H1 (cell line): ENCODE measurements around the gene SLC32A1. TPM values are rescaled to one million over a fixed set of nuclear protein-coding genes. Genes with fewer than 3 reads are reported as not detected.

Experiments
- CTCF ChIA-PET: fragments of 300-600 bp; sonication (Branson Sonifier 250); formaldehyde crosslinking; loops from one replicate; lab custom pipeline; 2021; ENCODE audit not compliant: partially characterized antibody; lab: Charles Lee
- POLR2A ChIA-PET: fragments of 300-600 bp; sonication (Branson Sonifier 250); formaldehyde crosslinking; loops from one replicate; lab custom pipeline; 2021; ENCODE audit warnings: inconsistent platforms; ENCODE audit not compliant: partially characterized antibody; lab: Charles Lee
- DNase-seq, 2 experiments: peaks; one replicate each; pipeline versions ENCODE4 v3.0.0 to v3.0.0-alpha.2; 2010 to 2022; ENCODE audit warnings: low spot score in 2 of 2, low read depth in 1 of 2, mixed read lengths in 1 of 2
- FAIRE-seq: peaks from 2 replicates; lab custom pipeline; 2011; peaks lifted over from hg19 to GRCh38; lab: Jason Lieb, UNC
- H2AFZ ChIP-seq: 2 replicates; pipeline ENCODE4 v1.8.1; 2012; ENCODE audit warnings: low read length, inconsistent platforms
- H2AK5ac ChIP-seq: 2 replicates; pipeline ENCODE4 v1.6.1; 2013; ENCODE audit warnings: low read depth, low read length
- H2BK120ac ChIP-seq: replicated peaks from 2 replicates; pipeline ENCODE3; 2013; ENCODE audit warnings: low read depth, low read length, inconsistent platforms
- H2BK12ac ChIP-seq: 2 replicates; pipeline ENCODE4 v1.6.1; 2013; ENCODE audit warnings: low read depth, low read length
- H2BK15ac ChIP-seq: 2 replicates; pipeline ENCODE4 v1.6.1; 2013; ENCODE audit warnings: low read length
- H2BK20ac ChIP-seq: 2 replicates; pipeline ENCODE4 v1.6.1; 2013; ENCODE audit warnings: low read length
- H2BK5ac ChIP-seq: 2 replicates; pipeline ENCODE4 v1.6.1; 2013; ENCODE audit warnings: low read depth, low read length
- H3K14ac ChIP-seq: 2 replicates; pipeline ENCODE4 v1.6.1; 2013; ENCODE audit warnings: inconsistent platforms; ENCODE audit not compliant: insufficient read length
- H3K18ac ChIP-seq: 2 replicates; pipeline ENCODE4 v1.6.1; 2013; ENCODE audit warnings: low read length; ENCODE audit errors: extremely low read depth
- H3K23ac ChIP-seq: 2 replicates; pipeline ENCODE4 v1.6.1; 2013; ENCODE audit warnings: inconsistent platforms; ENCODE audit not compliant: insufficient read length
- H3K23me2 ChIP-seq: 2 replicates; pipeline ENCODE4 v1.6.1; 2013; ENCODE audit warnings: low read depth, low read length
- H3K27ac ChIP-seq: 2 replicates; pipeline ENCODE4 v1.6.1; 2011; ENCODE audit warnings: low read depth, low read length, inconsistent platforms
- H3K27me3 ChIP-seq, 4 experiments: replicated peaks in 1 of 4; 1 replicate in 1 of 4; 2 replicates in 3 of 4; pipeline versions ENCODE4 v1.6.1 to v1.8.1; 2011 to 2013; ENCODE audit warnings: low read length in 3 of 4, mild to moderate bottlenecking in 3 of 4, inconsistent platforms in 2 of 4, mixed read lengths in 2 of 4, moderate library complexity in 1 of 4; ENCODE audit not compliant: control insufficient read depth in 3 of 4, insufficient read depth in 3 of 4; ENCODE audit errors: extremely low read depth in 1 of 4
- H3K36me3 ChIP-seq, 4 experiments: 2 replicates each; pipeline versions ENCODE4 v1.6.1 to v1.8.1; 2011 to 2013; ENCODE audit warnings: mild to moderate bottlenecking in 4 of 4, low read length in 3 of 4, moderate library complexity in 2 of 4, control low read depth in 1 of 4, inconsistent platforms in 1 of 4; ENCODE audit not compliant: insufficient read depth in 4 of 4, control insufficient read depth in 2 of 4
- H3K4ac ChIP-seq: replicated peaks from 2 replicates; pipeline ENCODE3; 2013; ENCODE audit warnings: low read length, low read depth, mixed read lengths, inconsistent platforms; ENCODE audit not compliant: insufficient read length
- H3K4me1 ChIP-seq, 4 experiments: replicated peaks in 1 of 4; 1 replicate in 1 of 4; 2 replicates in 3 of 4; pipeline versions ENCODE4 v1.6.1 to v1.8.1; 2011 to 2013; ENCODE audit warnings: low read length in 3 of 4, inconsistent platforms in 2 of 4, mixed read lengths in 1 of 4; ENCODE audit not compliant: insufficient read depth in 4 of 4, control insufficient read depth in 3 of 4
- H3K4me2 ChIP-seq, 2 experiments: 2 replicates each; pipeline versions ENCODE4 v1.6.1 to v1.8.1; 2011 to 2013; ENCODE audit warnings: low read depth in 2 of 2, low read length in 2 of 2, control low read depth in 1 of 2, inconsistent platforms in 1 of 2, mild to moderate bottlenecking in 1 of 2; ENCODE audit not compliant: insufficient read depth in 1 of 2
- H3K4me3 ChIP-seq, 4 experiments: fragments of 200-600, 300-600 bp in 1 of 4; sonication (generic), shearing (Covaris generic), sonication (Bioruptor Twin) in 1 of 4; 2 replicates each; pipeline versions ENCODE4 v1.5.1 to v1.8.1; 2011 to 2016; ENCODE audit warnings: low read length in 4 of 4, low read depth in 3 of 4, control low read depth in 2 of 4, inconsistent platforms in 2 of 4, mild to moderate bottlenecking in 2 of 4, mixed read lengths in 1 of 4, moderate library complexity in 1 of 4; ENCODE audit not compliant: insufficient read depth in 2 of 4; ENCODE audit errors: extremely low read depth in 1 of 4
- H3K56ac ChIP-seq: replicated peaks from 2 replicates; pipeline ENCODE3; 2013; ENCODE audit warnings: low read depth, mild to moderate bottlenecking, mixed read lengths, low read length, inconsistent platforms; ENCODE audit not compliant: insufficient read length
- H3K79me1 ChIP-seq: 2 replicates; pipeline ENCODE4 v1.6.1; 2013; ENCODE audit warnings: low read depth, low read length, control low read depth
- H3K79me2 ChIP-seq, 2 experiments: 2 replicates each; pipeline versions ENCODE4 v1.6.1 to v1.8.1; 2012 to 2013; ENCODE audit warnings: low read length in 2 of 2, mild to moderate bottlenecking in 2 of 2, inconsistent platforms in 1 of 2; ENCODE audit not compliant: insufficient read depth in 2 of 2, control insufficient read depth in 1 of 2
- H3K9ac ChIP-seq, 4 experiments: replicated peaks in 1 of 4; 1 replicate in 1 of 4; 2 replicates in 3 of 4; pipeline versions ENCODE4 v1.6.1 to v1.8.1; 2011 to 2013; ENCODE audit warnings: low read depth in 3 of 4, low read length in 3 of 4, control low read depth in 2 of 4, mild to moderate bottlenecking in 2 of 4, moderate library complexity in 2 of 4, inconsistent platforms in 1 of 4; ENCODE audit errors: extremely low read depth in 1 of 4
- H3K9me3 ChIP-seq, 2 experiments: 2 replicates each; pipeline versions ENCODE4 v1.6.1 to v1.8.1; 2012 to 2013; ENCODE audit warnings: mild to moderate bottlenecking in 2 of 2, moderate library complexity in 2 of 2, control low read depth in 1 of 2, inconsistent platforms in 1 of 2, low read depth in 1 of 2, low read length in 1 of 2, mixed read lengths in 1 of 2; ENCODE audit not compliant: insufficient read depth in 2 of 2
- H4K20me1 ChIP-seq, 2 experiments: replicated peaks in 1 of 2; 2 replicates each; pipeline versions ENCODE3 to v1.8.1; 2011 to 2013; ENCODE audit warnings: inconsistent platforms in 2 of 2, low read length in 2 of 2, mild to moderate bottlenecking in 1 of 2; ENCODE audit not compliant: insufficient read depth in 2 of 2, control insufficient read depth in 1 of 2
- H4K5ac ChIP-seq: 2 replicates; pipeline ENCODE4 v1.6.1; 2013; ENCODE audit warnings: low read length, low read depth, mixed read lengths, inconsistent platforms; ENCODE audit not compliant: insufficient read length
- H4K8ac ChIP-seq: 2 replicates; pipeline ENCODE4 v1.8.0; 2013; ENCODE audit warnings: mild to moderate bottlenecking, moderate library complexity, low read length, inconsistent platforms; ENCODE audit not compliant: insufficient read depth; ENCODE audit errors: extremely low read depth
- H4K91ac ChIP-seq: replicated peaks from 2 replicates; pipeline ENCODE3; 2013; ENCODE audit warnings: low read length, mixed read lengths, inconsistent platforms; ENCODE audit not compliant: insufficient read length
- CBX8 ChIP-seq: fragments of 300-800, 300-1000 bp; sonication (generic); IDR thresholded peaks from 2 replicates; pipeline ENCODE4 v1.7.1; 2016; ENCODE audit warnings: low read depth, low read length, borderline replicate concordance
- CEBPB ChIP-seq: IDR thresholded peaks from 2 replicates; pipeline ENCODE4 v1.6.1; 2012; ENCODE audit warnings: low read depth, low read length
- CHD2 ChIP-seq: IDR thresholded peaks from 2 replicates; pipeline ENCODE4 v1.6.1; 2012; ENCODE audit warnings: low read length, improper control_type of control experiment
- EP300 ChIP-seq, 2 experiments: IDR thresholded peaks; 1 replicate in 1 of 2; 2 replicates in 1 of 2; pipeline ENCODE4 v1.6.1; 2011 to 2012; ENCODE audit warnings: low read depth in 2 of 2, low read length in 2 of 2, mild to moderate bottlenecking in 2 of 2, borderline replicate concordance in 1 of 2, inconsistent platforms in 1 of 2, moderate library complexity in 1 of 2
- EZH2 ChIP-seq: fragments of 200-600 bp; sonication (generic); IDR thresholded peaks from 2 replicates; pipeline ENCODE4 v1.7.1; 2012; ENCODE audit warnings: low read depth, mild to moderate bottlenecking, moderate library complexity, low read length, inconsistent platforms; ENCODE audit not compliant: severe bottlenecking
- JUN ChIP-seq: IDR thresholded peaks from 2 replicates; pipeline ENCODE4 v1.6.1; 2011; ENCODE audit warnings: low read depth, mild to moderate bottlenecking, improper control_type of control experiment, low read length
- KDM5A ChIP-seq: fragments of 200-600 bp; IDR thresholded peaks from 2 replicates; pipeline ENCODE4 v1.7.1; 2012; ENCODE audit warnings: mild to moderate bottlenecking, low read length, inconsistent platforms, mixed read lengths
- RBBP5 ChIP-seq: IDR thresholded peaks from 2 replicates; pipeline ENCODE4 v1.7.1; 2012; ENCODE audit warnings: low read depth, mild to moderate bottlenecking, inconsistent platforms, low read length, moderate library complexity, borderline replicate concordance
- SIX5 ChIP-seq: IDR thresholded peaks from 2 replicates; pipeline ENCODE4 v1.6.1; 2011; ENCODE audit warnings: mild to moderate bottlenecking, low read depth, low read length
- SP2 ChIP-seq: IDR thresholded peaks from 2 replicates; pipeline ENCODE4 v1.6.1; 2012; ENCODE audit warnings: mild to moderate bottlenecking, low read length, inconsistent platforms
- SP4 ChIP-seq: IDR thresholded peaks from 2 replicates; pipeline ENCODE4 v1.6.1; 2012; ENCODE audit warnings: low read length, inconsistent platforms
- SUZ12 ChIP-seq: fragments of 200-600 bp; sonication (generic); IDR thresholded peaks from 2 replicates; pipeline ENCODE4 v1.6.1; 2012; ENCODE audit warnings: mild to moderate bottlenecking, inconsistent platforms, low read length, moderate library complexity, mixed read lengths
- TAF7 ChIP-seq: optimal IDR thresholded peaks from 2 replicates; pipeline ENCODE3; 2011; ENCODE audit warnings: low read depth, mild to moderate bottlenecking, inconsistent platforms, low read length, moderate library complexity, borderline replicate concordance
- WGBS, 2 experiments: shearing (Covaris generic) in 1 of 2; methylation state at CpG; one replicate each; pipeline versions ENCODE4 v1.1.6 to v1.1.7; 2013 to 2015; ENCODE audit warnings: low lambda C conversion rate in 2 of 2, mixed read lengths in 2 of 2, inconsistent platforms in 1 of 2, low coverage in 1 of 2, missing lambda C conversion rate in 1 of 2; ENCODE audit not compliant: insufficient replicate concordance in 2 of 2, insufficient coverage in 1 of 2, insufficient read length in 1 of 2; ENCODE audit errors: extremely low coverage in 1 of 2, missing lambda C conversion rate in 1 of 2; 5-methylcytosine and 5-hydroxymethylcytosine counted together
- polyA plus RNA-seq, 7 experiments: library from polyadenylated mRNA; depleted of rRNA in 3 of 7; stranded (reverse) in 5 of 7; unstranded in 2 of 7; fragments of >200 nt in 5 of 7; fragments of 200-250 nt in 2 of 7; gene quantifications; 1 replicate in 5 of 7; 2 replicates in 1 of 7; 4 replicates in 1 of 7; pipeline versions ENCODE4 v1.2.1 to v1.2.3, GENCODE V29; 2011 to 2013; ENCODE audit warnings: missing spikeins in 2 of 7, mixed read lengths in 2 of 7
- total RNA-seq: library from RNA; stranded (reverse); fragmentation: NEBNext Ultra II Directional; extraction: Animal tissue kit (Norgen Biotek cat#: 25700); gene quantifications from 2 replicates; pipeline ENCODE4 v1.2.1, GENCODE V29; 2021

Gene SLC32A1
- total and polyA plus RNA-seq, 2 of the 8 experiments (the other 6 are each of a cell fraction or from before 2014, with no cell fraction given) = 0.09 to 0.15 TPM

DNA sequence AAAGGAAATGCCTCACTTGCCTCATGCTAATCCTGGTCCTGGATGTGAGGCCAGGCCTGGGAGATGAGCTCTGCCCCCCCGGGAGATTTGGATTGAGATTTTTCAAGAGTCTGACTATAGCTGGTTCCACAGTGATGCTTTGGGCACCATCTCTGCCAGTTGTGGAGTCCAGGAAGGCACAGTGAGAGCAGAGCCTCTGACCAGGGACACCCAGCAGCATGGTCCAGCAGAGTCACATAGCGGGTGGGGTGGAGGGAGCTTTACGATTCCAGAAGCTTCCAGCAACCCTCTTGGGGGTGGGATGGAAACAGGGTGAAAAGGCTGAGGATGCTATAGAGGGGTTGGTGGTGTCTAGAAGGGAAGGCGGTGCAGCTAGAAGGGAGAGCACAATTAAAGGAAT is 8.7 kb downstream of the SLC32A1 start:
- no peak overlapping the region for H3K4ac ChIP-seq
- DNase-seq = no peak
- peaks cover 27 to 50% (median 44%) of the 10 kb centered on the region in 4 experiments for H3K27me3 ChIP-seq
- H4K5ac ChIP-seq = no peak overlapping the region
- H3K36me3 ChIP-seq = no peaks in the 10 kb centered on the region
- no peak overlapping the region for H2BK15ac ChIP-seq
- no peak overlapping the region for H3K14ac ChIP-seq
- POLR2A ChIA-PET = interaction anchor here (1.3 to 1.9 kb wide), 2 partner anchors 16 to 84 kb away, joined by 3 to 4 read pairs; no protein-coding TSS in a partner anchor
- H2BK12ac ChIP-seq = no peak overlapping the region
- 85% methylated on average over 4 of the region's 4 CpGs; no CpG with 5 or more reads in 1 of the 2 experiments for WGBS, 2 experiments
- H3K27ac ChIP-seq = no peak overlapping the region
- H3K56ac ChIP-seq = no peak overlapping the region
- H2BK20ac ChIP-seq = no peak overlapping the region
- CTCF ChIA-PET = interaction anchor here (0.8 to 12.4 kb wide), 17 partner anchors 8 to 160 kb away, joined by 3 to 236 read pairs (median 8); partner anchors contain the start of genes ACTR5 and SLC32A1
- H3K4me2 ChIP-seq = no peak overlapping the region
- H4K20me1 ChIP-seq = peaks cover 2 to 11% of the 10 kb centered on the region in 2 experiments
- H4K8ac ChIP-seq = no peak overlapping the region
- H4K91ac ChIP-seq = no peak overlapping the region
- H2AK5ac ChIP-seq = no peak overlapping the region
- no peak overlapping the region for H3K4me3 ChIP-seq
- H2BK120ac ChIP-seq = no peak overlapping the region
- peaks cover 0 to 28% (median 18%) of the 10 kb centered on the region in 4 experiments; a peak in 6 of 7 replicates for H3K4me1 ChIP-seq
- H3K23me2 ChIP-seq = peaks cover 11% of the 10 kb centered on the region
- FAIRE-seq = no peak
- no peak overlapping the region for H2AFZ ChIP-seq
- TF ChIP-seq SUZ12 = no peak
- no peak for TF ChIP-seq RBBP5
- TF ChIP-seq CBX8 = no peak
- TF ChIP-seq CEBPB = no peak
- no peak for TF ChIP-seq SP2
- no peak for TF ChIP-seq KDM5A
- no peak for TF ChIP-seq SIX5
- no peak for TF ChIP-seq SP4
- no peak for TF ChIP-seq JUN
- TF ChIP-seq CHD2 = no peak
- TF ChIP-seq EP300 (IDR thresholded peaks at IDR 0.05; ENCODE audit: borderline replicate concordance in 1 of 2, low read depth in 2 of 2, low read length in 2 of 2) = no peak
- TF ChIP-seq TAF7 = no peak
- no peak for TF ChIP-seq EZH2
- H3K23ac ChIP-seq = no peak overlapping the region
- H3K79me1 ChIP-seq = no peaks in the 10 kb centered on the region
- no peaks in the 10 kb centered on the region for H3K9me3 ChIP-seq
- H3K9ac ChIP-seq = no peak overlapping the region
- no peak overlapping the region for H2BK5ac ChIP-seq
- H3K79me2 ChIP-seq = no peaks in the 10 kb centered on the region
- no peak overlapping the region for H3K18ac ChIP-seq
